Body of pancreas (tissue), 4 donors: ENCODE results near the gene WDR1. TPM values are rescaled to one million over a fixed set of nuclear protein-coding genes. Genes with fewer than 3 reads are reported as not detected.

Source experiments
- ATAC-seq: fragments of 150-250 bp; one replicate; pipeline ENCODE4 v1.9.1; 2016
- DNase-seq, 4 donors: peaks; one replicate each; pipeline ENCODE4 v3.0.0-alpha.2; 2019
- H3K27ac ChIP-seq, 4 donors: fragments of 200-600 bp; sonication (generic); 1 replicate in 3 of 4; 2 replicates in 1 of 4; pipeline versions ENCODE4 v1.5.1 to v1.6.1; 2016 to 2019; ENCODE audit warnings: mild to moderate bottlenecking in 1 of 4, mixed read lengths in 1 of 4, moderate library complexity in 1 of 4
- H3K27me3 ChIP-seq, 2 donors: fragments of 200-600 bp; sonication (generic); one replicate each; pipeline ENCODE4 v1.6.0; 2016; ENCODE audit warnings: mild to moderate bottlenecking in 1 of 2
- H3K36me3 ChIP-seq, 2 donors: fragments of 200-600 bp; sonication (generic); replicated peaks in 1 of 2; 2 replicates each; pipeline ENCODE4 v1.5.1; 2016; ENCODE audit warnings: low read depth in 2 of 2; ENCODE audit not compliant: insufficient read depth in 1 of 2
- H3K4me1 ChIP-seq: fragments of 200-600 bp; sonication (generic); one replicate; pipeline ENCODE4 v1.6.0; 2016
- H3K4me3 ChIP-seq, 2 donors: fragments of 200-600 bp; sonication (generic); 1 replicate in 1 of 2; 2 replicates in 1 of 2; pipeline ENCODE4 v1.5.1; 2016 to 2019
- H3K9me3 ChIP-seq, 3 donors: fragments of 200-600 bp; sonication (generic); 1 replicate in 2 of 3; 2 replicates in 1 of 3; pipeline ENCODE4 v1.5.1; 2016
- CTCF ChIP-seq, 7 experiments: fragments of 450-650 bp in 4 of 7; fragments of 200-600 bp in 3 of 7; sonication (generic) in 3 of 7; IDR thresholded peaks; one replicate each; pipeline ENCODE4 v1.5.1; 2016 to 2019; ENCODE audit warnings: antibody characterized with exemption in 7 of 7
- POLR2A ChIP-seq, 3 donors: fragments of 450-650 bp; IDR thresholded peaks; one replicate each; pipeline ENCODE4 v1.6.1; 2016; ENCODE audit warnings: antibody characterized with exemption in 3 of 3, mild to moderate bottlenecking in 2 of 3
- WGBS, 2 donors: methylation state at CpG; one replicate each; pipeline ENCODE4 v1.1.5; 2017; 5-methylcytosine and 5-hydroxymethylcytosine counted together
- intact Hi-C: fragments of 100-400 bp; cut with DNase I; formaldehyde crosslinking; loops from one replicate; pipeline ENCODE4 v1.15.1; 2023
- total RNA-seq, 2 donors: library from RNA; depleted of rRNA; stranded (reverse); fragments of >200 nt; gene quantifications; one replicate each; pipeline ENCODE4 v1.1.0, GENCODE V29; 2016

The WDR1 gene
- total RNA-seq, 2 donors from 2014 or later = 46.1 to 51.9 TPM

- H3K27me3 ChIP-seq = no peaks in the 10 kb centered on the region
- ATAC-seq = no peak
- no peaks in the 10 kb centered on the region for H3K9me3 ChIP-seq
- DNase-seq = peak in 1 of 4 donors; percentile 6
- H3K4me1 ChIP-seq = no peaks in the 10 kb centered on the region
- H3K27ac ChIP-seq = no peak overlapping the region
- H3K36me3 ChIP-seq = peaks cover 8 to 65% of the 10 kb centered on the region in 2 donors
- intact Hi-C loops = no loop called here
- TF ChIP-seq POLR2A (IDR thresholded peaks at IDR 0.05) (no peak), CTCF (IDR thresholded peaks at IDR 0.05) (no peak)
- H3K4me3 ChIP-seq = no peak overlapping the region
- 90 to 93% methylated on average over 12 of the region's 12 CpGs for WGBS, 2 donors
Observed at GRCh38 chr4:10081218-10081606, 35.4 kb downstream of the WDR1 start.

DNA sequence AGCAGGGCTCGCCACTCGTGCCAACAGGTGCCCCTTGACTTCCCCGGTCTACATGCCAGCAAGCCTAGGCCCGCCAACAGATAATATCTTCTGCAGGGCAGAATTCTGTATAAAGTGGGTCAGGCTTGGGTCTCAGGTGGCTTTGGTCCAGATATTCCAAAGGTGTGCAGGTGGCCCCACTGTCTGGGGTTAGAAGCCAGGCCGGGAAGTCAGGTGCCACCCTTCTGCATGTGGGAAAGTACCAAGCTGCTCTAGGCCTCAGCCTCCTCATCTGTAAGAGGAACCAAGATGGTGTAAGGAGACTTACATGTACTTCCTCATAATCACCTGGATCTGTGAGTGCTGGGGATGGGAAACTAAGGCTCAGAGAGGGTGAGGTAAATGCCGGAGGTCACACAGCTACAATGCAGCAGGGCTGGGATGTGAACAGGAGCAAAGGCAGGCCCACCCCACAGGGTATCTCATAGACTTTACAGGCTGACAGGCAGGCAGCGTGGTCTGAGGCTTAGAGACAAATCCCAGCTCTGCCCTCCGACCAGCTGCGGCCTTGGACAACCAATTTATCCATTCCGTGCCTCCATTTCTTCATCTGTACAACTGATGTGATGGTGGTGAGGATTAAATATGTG is 35.9 kb downstream of the WDR1 start:
- Histone ChIP-seq H3K27me3 (no peaks in the 10 kb centered on the region), H3K4me1 (no peaks in the 10 kb centered on the region), H3K4me3 (no peak overlapping the region), H3K27ac (no peak overlapping the region), H3K36me3 (peaks cover 8 to 67% of the 10 kb centered on the region in 2 donors), H3K9me3 (no peaks in the 10 kb centered on the region)
- no peak for ATAC-seq
- DNase-seq = peak in 2 of 4 donors; percentile 2 to 4
- intact Hi-C loops = no loop called here
- WGBS, 2 donors = 88 to 93% methylated on average over 9 to 10 of the region's 10 CpGs
- TF ChIP-seq POLR2A (IDR thresholded peaks at IDR 0.05) (no peak), CTCF (IDR thresholded peaks at IDR 0.05) (no peak)

- DNase-seq = peak in 3 of 4 donors; percentile 3 to 10 (median 7)
- TF ChIP-seq POLR2A (IDR thresholded peaks at IDR 0.05) (no peak), CTCF (IDR thresholded peaks at IDR 0.05) (no peak)
Observed at GRCh38 chr4:10079912-10080588, 36.5 kb downstream of the WDR1 start.

GRCh38 chr4:10079256-10079655 is 37.3 kb downstream of the WDR1 start:
- no peaks in the 10 kb centered on the region for H3K9me3 ChIP-seq
- no peaks in the 10 kb centered on the region for H3K27me3 ChIP-seq
- H3K4me3 ChIP-seq = no peak overlapping the region
- H3K4me1 ChIP-seq = no peaks in the 10 kb centered on the region
- no peak overlapping the region for H3K27ac ChIP-seq
- intact Hi-C loops = no loop called here
- ATAC-seq = no peak
- no peak for TF ChIP-seq POLR2A (IDR thresholded peaks at IDR 0.05)
- no peak for TF ChIP-seq CTCF (IDR thresholded peaks at IDR 0.05)
- peaks cover 8 to 70% of the 10 kb centered on the region in 2 donors for H3K36me3 ChIP-seq
- 71 to 89% methylated on average over 5 to 15 of the region's 15 CpGs for WGBS, 2 donors
- peak in 3 of 4 donors; percentile 5 to 9 (median 7) for DNase-seq

More at GRCh38 chr4:10079912-10080588, 36.5 kb downstream of the WDR1 start:
- Histone ChIP-seq H3K4me1 (no peaks in the 10 kb centered on the region), H3K36me3 (peaks cover 8 to 69% of the 10 kb centered on the region in 2 donors), H3K27ac (no peak overlapping the region), H3K9me3 (no peaks in the 10 kb centered on the region), H3K4me3 (no peak overlapping the region), H3K27me3 (no peaks in the 10 kb centered on the region)
- WGBS, 2 donors = 78 to 81% methylated on average over 6 to 8 of the region's 8 CpGs
- ATAC-seq = no peak
- intact Hi-C loops = no loop called here
